GM12801 (cell line): ENCODE data around the gene AKR7A2.

ENCODE experiments used
- TF ChIP-seq, protein P1 (sequence below): IDR thresholded peaks from one replicate; pipeline ENCODE4 v1.5.1; 2011; ENCODE audit warnings: control low read depth; ENCODE audit not compliant: insufficient read length; ENCODE audit errors: extremely low read depth

The AKR7A2 gene

DNA sequence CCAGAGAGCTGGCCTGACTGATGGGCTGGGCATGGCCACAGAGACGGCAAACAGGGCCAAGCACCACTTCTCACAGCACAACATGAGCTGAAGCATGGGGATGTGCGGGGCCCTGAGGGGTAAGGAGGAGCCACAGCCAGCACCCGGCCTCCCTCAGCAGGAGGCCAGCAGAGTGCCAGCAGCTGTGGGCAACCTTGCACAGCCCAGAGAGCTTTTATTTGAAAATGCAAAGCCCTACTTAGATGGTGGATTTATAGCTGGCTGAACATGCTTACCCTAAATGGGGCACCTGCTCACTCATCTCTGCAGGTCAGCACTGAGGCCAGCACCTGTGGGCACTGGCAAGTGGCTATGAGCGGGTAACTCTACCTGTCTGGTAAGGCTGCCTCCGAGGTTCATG lies 44.3 kb upstream of the AKR7A2 start:
- TF ChIP-seq, protein P1, sequence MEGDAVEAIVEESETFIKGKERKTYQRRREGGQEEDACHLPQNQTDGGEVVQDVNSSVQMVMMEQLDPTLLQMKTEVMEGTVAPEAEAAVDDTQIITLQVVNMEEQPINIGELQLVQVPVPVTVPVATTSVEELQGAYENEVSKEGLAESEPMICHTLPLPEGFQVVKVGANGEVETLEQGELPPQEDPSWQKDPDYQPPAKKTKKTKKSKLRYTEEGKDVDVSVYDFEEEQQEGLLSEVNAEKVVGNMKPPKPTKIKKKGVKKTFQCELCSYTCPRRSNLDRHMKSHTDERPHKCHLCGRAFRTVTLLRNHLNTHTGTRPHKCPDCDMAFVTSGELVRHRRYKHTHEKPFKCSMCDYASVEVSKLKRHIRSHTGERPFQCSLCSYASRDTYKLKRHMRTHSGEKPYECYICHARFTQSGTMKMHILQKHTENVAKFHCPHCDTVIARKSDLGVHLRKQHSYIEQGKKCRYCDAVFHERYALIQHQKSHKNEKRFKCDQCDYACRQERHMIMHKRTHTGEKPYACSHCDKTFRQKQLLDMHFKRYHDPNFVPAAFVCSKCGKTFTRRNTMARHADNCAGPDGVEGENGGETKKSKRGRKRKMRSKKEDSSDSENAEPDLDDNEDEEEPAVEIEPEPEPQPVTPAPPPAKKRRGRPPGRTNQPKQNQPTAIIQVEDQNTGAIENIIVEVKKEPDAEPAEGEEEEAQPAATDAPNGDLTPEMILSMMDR: no peak

DNA sequence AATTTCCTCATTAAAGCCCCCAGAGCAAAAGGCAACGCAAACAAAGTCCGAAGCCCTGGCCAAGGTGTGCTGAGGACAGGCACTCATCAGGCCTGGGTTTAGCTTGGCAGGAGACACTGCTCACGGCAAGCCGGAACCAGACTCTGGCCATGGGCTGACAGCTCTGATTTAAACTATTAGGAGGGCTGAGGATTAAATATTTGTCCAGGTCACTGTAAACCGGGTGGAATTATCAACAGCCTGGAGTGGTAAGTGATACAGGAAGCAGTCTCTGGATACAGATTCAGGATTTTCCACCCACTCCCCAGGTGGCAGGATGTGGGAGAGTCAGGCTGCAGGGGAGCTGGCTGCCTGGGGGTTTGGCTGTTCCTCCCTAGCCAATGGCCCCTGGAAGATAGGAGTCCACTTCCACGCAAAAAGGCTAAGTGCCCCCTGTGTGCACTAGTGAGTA lies 42.6 kb upstream of the AKR7A2 start:
- TF ChIP-seq, protein P1: no peak

DNA sequence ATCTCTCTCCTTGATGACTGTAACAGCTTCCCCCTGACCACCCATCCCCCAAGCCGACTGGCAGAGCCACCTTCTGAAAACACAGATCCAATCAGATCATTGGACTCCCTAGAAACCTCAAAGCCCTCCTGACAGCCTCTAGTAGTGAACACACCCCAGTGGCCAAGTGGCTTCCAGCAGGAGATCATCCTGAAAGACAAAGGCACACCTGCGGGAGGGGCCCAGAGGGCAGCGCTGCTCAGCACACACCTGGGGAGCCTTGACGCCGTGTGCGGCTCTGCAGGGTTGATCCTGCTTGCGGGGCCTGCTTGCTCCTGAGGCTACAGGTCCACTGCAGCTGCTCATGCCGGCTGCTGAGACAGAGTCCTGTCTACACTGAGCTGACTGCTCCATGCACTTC lies 41.7 kb upstream of the AKR7A2 start:
- TF ChIP-seq, protein P1: no peak

DNA sequence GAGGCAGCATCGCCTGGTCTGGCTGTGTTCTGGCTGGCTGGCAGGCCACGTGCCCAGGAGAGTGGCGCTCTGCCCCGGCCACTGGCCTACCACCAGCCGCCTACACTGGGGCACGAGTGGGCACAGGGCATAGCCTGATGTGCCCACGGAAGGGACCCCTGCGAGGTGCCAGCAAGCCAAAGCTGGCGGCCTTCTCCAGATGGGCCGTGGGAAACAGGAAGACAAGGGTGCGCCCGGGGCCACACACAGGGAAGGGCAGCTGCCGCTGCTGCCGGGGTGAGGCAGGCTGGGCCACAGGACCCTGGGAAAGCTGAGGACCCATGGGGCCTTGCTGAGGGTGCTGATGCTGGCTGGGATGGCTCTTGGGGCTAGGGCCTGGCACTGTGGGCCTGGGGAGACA lies 40.9 kb upstream of the AKR7A2 start:
- TF ChIP-seq, protein P1: no peak

DNA sequence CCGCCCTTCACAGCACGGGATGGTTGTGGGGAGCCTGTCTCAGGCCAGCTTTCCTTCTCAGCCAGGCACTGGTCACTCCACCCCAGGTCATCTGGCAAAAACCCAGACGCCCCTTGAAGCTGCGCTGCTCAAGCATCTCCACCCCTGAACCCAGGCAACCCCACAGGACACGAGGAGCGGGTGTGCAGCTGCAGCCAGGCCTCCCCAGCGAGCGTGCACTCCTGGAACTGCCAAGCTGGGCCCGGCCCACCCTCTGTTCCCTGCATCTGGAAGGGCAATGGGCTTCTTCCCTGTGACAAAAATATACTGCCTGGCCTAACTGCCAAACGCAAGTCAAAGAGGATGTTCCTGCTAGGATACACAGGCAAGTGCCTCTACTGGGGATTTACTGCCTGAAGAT lies 39.9 kb upstream of the AKR7A2 start:
- TF ChIP-seq, protein P1: no peak

DNA sequence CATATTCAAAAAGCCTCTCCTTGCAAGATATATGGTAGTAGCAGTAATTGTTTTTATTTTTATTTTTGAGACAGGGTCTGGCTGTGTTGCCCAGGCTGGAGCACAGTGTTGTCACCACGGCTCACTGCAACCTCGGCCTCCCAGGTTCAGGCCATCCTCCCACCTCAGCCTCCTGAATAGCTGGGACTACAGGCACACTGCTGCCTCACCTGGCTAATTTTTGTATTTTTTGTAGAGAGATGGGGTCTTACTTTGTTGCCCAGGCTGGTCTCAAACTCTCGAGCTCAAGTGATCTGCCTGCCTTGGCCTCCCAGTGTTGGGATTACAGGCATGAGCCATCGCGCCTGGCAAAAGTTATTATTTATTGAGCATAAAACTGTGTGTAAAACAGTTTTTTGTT lies 38.6 kb upstream of the AKR7A2 start:
- TF ChIP-seq, protein P1: no peak

DNA sequence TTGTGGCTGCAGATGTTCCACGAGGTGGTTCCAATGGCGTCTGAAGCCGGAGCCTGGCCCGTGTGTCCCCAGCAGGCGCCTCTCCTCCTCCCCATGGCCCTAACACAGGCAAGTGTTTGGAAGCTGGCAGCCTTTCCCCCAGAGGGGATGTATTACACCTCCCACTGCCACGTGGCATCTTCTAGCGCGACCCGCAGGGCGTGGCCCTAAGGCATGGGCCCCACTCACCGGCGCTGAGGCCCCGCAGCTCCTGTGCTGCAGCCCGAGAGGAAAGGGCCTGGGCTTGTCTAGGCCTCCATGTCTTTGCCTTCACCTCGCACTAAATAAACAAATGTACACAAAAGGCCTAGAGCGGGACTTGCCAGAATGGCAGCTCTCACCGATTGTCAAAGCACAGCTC lies 38.1 kb upstream of the AKR7A2 start:
- TF ChIP-seq, protein P1: no peak
